Measurements from ENCODE around the gene PPM1M.

DNA sequence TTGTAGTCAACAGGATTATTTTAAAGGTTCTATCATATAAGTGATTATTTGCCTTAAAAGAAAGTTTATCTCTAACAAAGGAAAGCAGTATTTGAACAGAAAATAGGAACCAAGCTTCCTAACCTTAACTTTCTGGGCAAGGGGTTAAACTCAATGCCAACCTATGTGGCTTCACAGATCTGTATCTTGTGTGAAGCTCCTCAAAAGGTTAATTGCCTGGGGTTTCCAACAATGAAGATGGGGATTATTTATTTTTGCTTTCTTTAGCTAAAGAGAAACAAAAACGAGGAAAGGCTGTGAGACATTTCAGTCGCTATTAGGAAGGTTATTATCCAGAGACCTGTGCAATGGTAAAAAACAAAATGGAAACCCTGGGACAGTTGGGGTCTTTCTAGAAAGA is 34.0 kb downstream of the PPM1M start:
- TF ChIP-seq, protein P1, sequence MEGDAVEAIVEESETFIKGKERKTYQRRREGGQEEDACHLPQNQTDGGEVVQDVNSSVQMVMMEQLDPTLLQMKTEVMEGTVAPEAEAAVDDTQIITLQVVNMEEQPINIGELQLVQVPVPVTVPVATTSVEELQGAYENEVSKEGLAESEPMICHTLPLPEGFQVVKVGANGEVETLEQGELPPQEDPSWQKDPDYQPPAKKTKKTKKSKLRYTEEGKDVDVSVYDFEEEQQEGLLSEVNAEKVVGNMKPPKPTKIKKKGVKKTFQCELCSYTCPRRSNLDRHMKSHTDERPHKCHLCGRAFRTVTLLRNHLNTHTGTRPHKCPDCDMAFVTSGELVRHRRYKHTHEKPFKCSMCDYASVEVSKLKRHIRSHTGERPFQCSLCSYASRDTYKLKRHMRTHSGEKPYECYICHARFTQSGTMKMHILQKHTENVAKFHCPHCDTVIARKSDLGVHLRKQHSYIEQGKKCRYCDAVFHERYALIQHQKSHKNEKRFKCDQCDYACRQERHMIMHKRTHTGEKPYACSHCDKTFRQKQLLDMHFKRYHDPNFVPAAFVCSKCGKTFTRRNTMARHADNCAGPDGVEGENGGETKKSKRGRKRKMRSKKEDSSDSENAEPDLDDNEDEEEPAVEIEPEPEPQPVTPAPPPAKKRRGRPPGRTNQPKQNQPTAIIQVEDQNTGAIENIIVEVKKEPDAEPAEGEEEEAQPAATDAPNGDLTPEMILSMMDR (conservative IDR thresholded peaks at IDR 0.05 in 1 of 2, IDR thresholded peaks at IDR 0.05 in 1 of 2; ENCODE audit: low read depth in 1 of 2, low read length in 2 of 2) = no peak
- TF ChIP-seq EZH2 (IDR thresholded peaks at IDR 0.05; ENCODE audit: low read length, missing control alignments) = no peak
